Right renal cortex interstitium (tissue), 3 donors: ENCODE results near the gene OSTM1. TPM values are rescaled to one million over a fixed set of nuclear protein-coding genes. Genes with fewer than 3 reads are reported as not detected.

Source experiments
- DNase-seq, 3 donors: peaks; one replicate each; pipeline ENCODE4 v3.0.0-alpha.2; 2013; ENCODE audit warnings: low read depth in 3 of 3, low spot score in 2 of 3
- polyA plus RNA-seq, 3 donors: library from polyadenylated mRNA; unstranded; fragments of 120-200 nt; gene quantifications; one replicate each; pipeline ENCODE4 v1.2.1, GENCODE V29; 2013; ENCODE audit not compliant: insufficient read length in 3 of 3

Gene OSTM1
- 10 to 100 TPM; 31.4 to 37.5 (median 31.9) TPM for polyA plus RNA-seq

- DNase-seq, result peak; percentile 58 to 80 (median 77)
Observed at GRCh38 chr6:108074359-108075144, at the start of gene OSTM1. TSS of gene OSTM1 (minus strand) at chr6:108074741. CDS start at chr6:108074651, 90 bp downstream.

DNA sequence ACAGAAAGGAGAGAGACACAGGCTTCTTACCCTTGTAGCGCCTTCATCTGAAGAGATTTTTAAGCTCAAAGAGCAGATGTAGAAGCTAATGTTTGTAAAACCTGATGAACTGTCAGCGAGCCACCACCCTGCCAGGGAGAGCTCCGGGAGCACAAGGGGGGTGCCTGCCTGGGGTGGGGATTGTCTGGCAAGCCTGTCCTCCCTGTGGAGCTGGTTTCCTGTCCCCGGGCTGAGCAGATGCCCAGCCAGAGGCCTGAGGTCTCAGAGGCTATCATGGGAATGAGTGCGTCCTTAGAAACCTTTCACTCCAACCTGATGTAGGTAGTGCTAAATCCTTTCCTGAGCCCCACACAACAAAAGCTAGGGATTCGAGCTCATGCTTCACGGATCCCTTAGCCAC lies 49.4 kb upstream of the OSTM1 start:
- DNase-seq, result no peak

DNA sequence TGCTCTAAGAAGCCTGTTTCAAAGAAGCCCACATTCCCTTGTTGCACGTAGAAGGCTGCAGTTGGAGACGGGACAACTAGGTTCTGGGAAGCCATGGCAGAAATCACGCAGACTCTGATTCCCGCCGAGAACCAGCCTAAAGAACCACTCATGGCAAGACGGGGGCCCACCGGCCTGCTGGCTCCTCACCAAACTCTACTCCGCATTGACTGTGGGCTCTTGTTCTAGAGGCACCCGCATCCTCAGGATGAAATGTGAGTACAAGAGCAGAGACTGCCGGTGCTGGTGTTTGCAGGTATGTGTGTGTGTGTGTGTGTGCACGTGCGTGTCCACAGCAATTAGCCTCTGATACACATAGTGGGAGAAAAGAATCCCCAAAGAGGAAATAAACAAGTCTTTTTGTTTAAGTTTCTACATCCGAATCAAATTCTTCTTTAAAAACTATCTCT lies 49.0 kb upstream of the OSTM1 start:
- no peak for DNase-seq

- no peak for DNase-seq
Observed at GRCh38 chr6:108121612-108122011, 47.1 kb upstream of the OSTM1 start.

- no peak for DNase-seq
Observed at GRCh38 chr6:108120311-108120710, 45.8 kb upstream of the OSTM1 start.

- DNase-seq, result no peak
Observed at GRCh38 chr6:108119769-108120141, 45.2 kb upstream of the OSTM1 start.

DNA sequence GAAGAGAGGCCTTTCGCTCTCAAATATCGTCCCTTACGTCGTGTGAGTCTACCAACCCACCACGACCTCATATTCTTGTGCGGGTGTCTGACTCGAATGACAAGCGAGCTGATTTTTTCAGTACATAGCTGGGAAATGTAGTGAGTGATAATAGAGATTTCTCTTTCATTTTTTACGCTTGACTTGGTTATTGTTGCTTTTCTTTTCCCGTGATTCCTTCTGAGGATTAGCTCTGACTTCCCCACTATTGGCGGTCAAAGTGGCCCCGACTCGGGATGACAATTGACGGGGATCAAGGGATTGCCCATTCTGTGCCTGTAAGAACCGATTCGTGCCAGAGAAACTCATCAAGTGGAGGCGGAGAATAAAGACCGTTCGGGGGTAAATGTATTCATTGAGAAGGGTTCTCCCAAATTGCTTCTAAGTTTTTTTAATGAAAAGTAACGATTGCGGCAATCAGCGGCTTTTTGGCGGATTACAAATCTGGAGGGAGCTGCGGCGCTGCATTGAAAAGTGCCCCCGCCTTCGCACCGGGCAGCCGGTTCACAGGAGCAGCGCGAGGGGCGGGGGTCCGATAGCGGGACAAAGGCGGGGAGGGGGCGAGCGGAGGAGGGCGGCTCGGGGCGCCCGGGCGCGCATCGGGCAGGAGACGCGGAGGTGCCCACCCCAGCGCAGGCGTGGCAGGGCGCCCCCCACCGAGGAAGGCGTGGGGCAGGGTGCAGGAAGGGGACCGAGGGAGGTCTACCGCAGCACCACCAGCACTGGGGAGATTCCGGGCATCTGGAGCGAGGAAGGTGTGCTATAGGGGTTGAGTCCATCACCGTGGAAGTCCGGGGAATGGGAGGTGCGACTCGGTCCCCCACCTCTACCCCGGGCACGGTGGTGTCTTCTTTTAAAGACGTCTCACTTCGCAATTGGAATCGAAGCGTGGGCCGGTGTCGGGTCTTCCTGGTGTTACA lies 44.5 kb upstream of the OSTM1 start:
- DNase-seq, result no peak

DNA sequence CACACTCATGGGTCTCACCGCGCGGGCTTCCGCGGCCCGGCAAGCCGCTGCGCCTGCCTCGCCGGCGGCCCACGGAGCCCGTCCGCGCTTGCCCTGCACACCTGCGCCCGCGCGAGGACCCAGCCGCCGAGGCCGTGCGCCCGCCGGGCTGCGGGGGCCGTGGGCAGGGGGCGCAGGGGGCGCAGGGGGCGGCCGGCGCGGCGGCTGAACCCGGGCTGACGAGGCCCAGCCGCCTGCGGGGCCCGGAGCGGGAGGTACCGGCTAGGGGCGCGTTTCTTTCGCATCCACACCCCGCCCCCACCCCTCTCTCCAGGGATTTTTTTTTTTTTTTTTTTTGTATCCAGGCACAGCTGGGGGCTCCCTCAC lies 43.8 kb upstream of the OSTM1 start:
- DNase-seq, result no peak

- DNase-seq, result no peak
Observed at GRCh38 chr6:108117427-108118358, 43.2 kb upstream of the OSTM1 start.

DNA sequence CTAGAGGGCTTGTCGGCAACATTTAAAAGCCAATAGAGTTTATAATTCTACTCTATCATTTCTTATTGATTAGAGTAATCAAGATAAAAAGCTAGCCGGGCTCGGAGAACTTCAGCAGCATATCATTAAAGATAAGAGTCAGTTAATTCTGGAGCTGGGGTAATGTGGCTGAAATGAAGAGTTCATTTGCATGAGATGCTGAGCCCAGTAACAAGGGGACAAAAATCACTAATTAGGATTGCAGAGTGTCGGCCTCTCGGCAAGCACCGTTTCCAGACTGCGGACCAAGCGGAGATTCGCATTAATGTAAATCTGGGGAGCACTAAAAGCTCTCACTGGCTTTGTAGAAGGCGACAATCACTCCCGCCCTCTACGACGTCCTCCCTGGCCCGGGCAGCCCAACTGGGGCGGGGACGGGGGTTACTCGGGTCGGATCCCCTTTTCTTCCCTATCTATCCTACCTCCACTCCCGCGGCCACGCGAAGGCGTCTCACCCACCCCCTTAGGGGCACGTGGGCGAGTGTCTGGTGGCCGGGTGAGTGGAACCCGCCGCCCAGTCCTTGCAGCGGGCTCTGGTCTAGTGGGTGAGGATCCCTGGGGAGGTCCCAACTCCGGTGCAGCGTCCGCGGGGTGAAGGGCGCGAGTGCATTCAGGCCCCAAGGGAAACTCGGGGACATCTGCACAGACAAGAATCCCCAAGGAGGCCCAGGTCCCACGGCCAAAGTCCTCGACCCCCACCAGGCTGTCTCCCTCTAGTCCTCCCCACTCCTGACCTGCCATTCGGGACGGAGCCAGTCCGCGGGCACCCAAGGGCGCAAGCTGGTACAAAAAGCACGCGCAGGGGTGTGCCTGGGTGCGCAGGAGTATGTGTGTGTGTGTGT lies 42.2 kb upstream of the OSTM1 start:
- DNase-seq, result no peak

DNA sequence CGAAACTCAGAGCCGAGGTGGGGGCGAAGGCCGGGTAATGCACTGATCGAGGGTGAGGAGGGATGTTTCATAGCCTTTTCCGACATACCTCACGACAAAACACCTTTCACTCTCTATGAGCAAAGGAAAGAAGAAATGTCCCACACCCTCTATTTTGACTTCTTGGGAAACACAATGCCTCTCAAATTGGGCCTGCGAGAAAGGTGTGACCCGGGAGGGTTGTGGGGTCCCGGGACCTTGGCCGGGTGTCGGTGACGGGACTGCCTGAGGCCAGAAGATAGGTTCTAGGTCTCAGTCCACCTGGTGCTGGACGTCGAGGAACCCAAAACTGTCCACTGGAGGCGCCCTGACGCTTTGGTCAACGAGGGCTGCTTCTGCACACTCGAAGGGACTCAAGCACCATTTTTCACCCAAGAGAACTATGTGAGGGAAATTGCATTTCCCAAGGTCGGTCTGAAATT lies 41.1 kb upstream of the OSTM1 start:
- DNase-seq, result no peak

DNA sequence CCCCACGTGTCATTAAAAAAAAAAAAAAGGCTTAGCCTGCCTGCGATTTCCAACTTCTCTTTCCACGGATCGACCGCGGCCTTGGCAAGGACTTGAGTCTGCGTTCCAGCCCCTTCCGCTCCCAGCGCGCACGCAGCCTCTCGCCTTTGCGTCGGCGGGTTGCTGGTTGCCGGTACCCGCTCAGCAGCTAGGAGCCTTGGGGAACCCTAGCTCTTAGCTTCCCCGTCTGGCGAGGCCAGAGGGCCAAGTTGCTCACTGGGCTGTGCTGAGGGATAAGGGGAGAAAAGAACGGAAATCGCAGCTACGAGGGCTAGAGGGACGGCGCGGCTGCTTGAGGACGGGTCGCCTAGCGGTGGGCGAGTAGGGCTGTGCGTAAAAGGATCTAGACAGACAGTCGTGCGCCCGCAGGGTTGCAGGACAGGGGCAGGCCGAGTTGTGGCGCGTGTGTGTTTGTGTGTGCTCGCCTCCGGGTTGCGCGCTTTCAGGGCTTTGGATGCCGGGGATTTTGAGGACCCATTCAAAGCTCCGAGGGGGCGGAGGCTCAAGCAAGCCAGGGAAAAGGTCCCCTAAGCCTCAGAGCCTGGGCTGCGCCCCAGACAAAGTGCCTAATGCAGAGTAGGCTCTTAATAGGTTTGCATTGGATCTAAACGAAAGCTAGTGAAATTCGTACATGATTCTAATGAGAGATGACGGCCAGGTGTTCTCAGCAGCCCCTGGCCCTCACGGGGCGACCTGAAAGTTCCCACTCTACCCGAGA lies 40.5 kb upstream of the OSTM1 start:
- no peak for DNase-seq

DNA sequence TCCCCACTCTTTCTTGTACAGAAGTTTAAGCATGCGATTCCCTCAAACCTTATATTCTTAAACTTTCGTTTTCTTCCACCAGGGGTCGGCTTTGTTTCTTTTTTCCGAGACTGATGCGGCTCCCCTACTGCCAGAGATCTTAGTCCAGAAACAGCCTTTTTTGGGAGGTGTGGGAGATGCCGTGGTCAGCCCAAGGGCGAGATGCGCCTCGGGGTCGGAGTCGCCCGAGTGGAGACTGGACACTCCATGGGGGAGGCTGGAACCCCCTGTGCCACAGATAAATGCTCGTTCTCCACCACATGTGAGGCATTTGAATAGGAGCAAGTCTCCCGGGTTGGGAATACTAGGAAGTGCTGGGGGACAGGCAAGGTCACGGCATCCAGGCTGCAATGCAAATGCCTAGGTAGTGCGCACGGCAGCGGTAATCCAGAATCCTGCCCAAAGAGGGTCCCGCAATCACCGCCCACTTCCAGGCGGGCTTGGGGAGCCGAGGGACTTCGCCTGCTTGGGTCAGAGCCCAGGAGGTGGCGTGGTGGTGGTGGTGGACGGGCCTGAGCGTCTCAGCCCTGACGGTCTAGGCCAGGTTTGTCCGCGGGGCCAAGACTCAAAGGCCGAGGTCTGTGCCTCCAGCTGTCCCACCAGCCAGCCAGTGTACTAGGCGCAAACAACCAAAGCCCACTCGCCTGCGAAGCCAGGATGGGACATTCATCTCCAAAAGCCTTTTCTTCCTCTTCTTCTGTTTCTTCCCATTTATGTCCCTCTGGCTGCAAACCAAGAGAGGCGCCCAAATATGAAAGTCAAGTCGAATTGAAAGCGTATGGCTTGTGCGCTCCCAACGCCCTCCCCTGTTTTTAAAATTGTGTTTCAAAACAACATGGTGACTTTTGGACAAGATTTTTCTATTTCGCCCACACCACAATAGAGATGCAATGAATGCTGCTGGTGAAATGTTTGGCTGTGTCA lies 39.3 kb upstream of the OSTM1 start:
- no peak for DNase-seq

- no peak for DNase-seq
Observed at GRCh38 chr6:108108374-108108773, 33.8 kb upstream of the OSTM1 start.

DNA sequence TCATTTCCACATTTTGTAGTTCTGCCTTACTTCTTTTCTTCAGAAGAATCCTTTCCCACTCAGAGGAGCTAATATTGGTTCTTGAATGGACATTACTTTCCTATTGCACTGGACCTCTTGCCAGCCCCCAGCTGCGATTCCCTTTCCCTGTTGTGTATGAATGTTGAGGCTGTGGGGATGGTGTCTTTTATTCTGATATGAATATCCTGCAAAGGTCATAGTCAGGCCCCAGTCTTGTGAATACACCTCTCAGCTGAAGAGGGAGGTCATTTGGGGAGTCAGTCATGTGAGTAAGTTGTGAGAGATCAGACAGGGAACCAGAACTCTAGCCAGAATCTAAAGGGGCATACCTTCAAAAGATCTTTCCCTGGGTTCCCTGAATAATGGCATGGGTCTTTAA lies 32.6 kb upstream of the OSTM1 start:
- no peak for DNase-seq

- no peak for DNase-seq
Observed at GRCh38 chr6:108106694-108107093, 32.2 kb upstream of the OSTM1 start.

- DNase-seq, result no peak
Observed at GRCh38 chr6:108106261-108106660, 31.7 kb upstream of the OSTM1 start.

- DNase-seq, result no peak
Observed at GRCh38 chr6:108105571-108105970, 31.0 kb upstream of the OSTM1 start.
